Astrocyte of the cerebellum (primary cell): ENCODE data around the gene THAP7.
"Not testable (repeated sequence)": the region's sequence is repeated elsewhere in the genome, so short reads cannot be mapped to it uniquely, and the experiment has no call there.

Experiments used
- DNase-seq: peaks from one replicate; pipeline ENCODE4 v3.0.0-alpha.2; 2011; ENCODE audit warnings: low read depth
- H3K4me3 ChIP-seq: 2 replicates; pipeline ENCODE4 v1.5.1; 2011; ENCODE audit warnings: mild to moderate bottlenecking, low read depth, low read length, moderate library complexity
- in situ Hi-C: cut with HindIII; loops from 2 replicates; pipeline ENCODE4 v1.10.0; 2017; ENCODE audit warnings: low sequenced_read_pairs
- TF ChIP-seq, protein P1 (sequence below): IDR thresholded peaks from 2 replicates; pipeline ENCODE4 v1.5.1; 2012; ENCODE audit warnings: low read length, low read depth, moderate library complexity, mild to moderate bottlenecking; ENCODE audit errors: missing control alignments

THAP7 gene

DNA sequence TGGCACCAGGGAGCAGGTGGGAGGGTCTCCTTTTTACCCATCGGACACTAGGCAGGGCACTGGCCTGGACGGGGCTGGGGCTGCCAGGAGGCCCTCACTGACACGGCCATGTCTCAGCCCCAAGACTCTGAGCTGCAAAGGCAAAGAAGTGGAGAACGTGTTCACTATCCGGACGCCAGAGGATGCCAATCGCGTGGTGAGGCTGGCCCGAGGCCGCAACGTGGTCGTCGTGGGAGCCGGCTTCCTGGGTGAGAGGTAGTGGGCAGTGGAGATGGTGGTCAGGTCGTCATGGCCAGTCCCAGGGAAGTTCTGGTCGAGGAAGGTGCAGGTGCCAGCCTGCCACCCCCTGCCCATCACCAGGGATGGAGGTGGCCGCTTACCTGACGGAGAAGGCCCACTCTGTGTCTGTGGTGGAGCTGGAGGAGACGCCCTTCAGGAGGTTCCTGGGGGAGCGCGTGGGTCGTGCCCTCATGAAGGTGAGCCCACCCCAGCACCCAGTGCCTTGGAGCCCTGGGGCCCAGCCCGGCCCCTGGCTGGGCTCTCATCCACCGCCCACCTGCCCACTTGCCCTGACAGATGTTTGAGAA is 25.5 kb downstream of the THAP7 start:
- in situ Hi-C loops = no loop called here
- no peak for DNase-seq
- no peak overlapping the region for H3K4me3 ChIP-seq
- TF ChIP-seq, protein P1, sequence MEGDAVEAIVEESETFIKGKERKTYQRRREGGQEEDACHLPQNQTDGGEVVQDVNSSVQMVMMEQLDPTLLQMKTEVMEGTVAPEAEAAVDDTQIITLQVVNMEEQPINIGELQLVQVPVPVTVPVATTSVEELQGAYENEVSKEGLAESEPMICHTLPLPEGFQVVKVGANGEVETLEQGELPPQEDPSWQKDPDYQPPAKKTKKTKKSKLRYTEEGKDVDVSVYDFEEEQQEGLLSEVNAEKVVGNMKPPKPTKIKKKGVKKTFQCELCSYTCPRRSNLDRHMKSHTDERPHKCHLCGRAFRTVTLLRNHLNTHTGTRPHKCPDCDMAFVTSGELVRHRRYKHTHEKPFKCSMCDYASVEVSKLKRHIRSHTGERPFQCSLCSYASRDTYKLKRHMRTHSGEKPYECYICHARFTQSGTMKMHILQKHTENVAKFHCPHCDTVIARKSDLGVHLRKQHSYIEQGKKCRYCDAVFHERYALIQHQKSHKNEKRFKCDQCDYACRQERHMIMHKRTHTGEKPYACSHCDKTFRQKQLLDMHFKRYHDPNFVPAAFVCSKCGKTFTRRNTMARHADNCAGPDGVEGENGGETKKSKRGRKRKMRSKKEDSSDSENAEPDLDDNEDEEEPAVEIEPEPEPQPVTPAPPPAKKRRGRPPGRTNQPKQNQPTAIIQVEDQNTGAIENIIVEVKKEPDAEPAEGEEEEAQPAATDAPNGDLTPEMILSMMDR = no peak

DNA sequence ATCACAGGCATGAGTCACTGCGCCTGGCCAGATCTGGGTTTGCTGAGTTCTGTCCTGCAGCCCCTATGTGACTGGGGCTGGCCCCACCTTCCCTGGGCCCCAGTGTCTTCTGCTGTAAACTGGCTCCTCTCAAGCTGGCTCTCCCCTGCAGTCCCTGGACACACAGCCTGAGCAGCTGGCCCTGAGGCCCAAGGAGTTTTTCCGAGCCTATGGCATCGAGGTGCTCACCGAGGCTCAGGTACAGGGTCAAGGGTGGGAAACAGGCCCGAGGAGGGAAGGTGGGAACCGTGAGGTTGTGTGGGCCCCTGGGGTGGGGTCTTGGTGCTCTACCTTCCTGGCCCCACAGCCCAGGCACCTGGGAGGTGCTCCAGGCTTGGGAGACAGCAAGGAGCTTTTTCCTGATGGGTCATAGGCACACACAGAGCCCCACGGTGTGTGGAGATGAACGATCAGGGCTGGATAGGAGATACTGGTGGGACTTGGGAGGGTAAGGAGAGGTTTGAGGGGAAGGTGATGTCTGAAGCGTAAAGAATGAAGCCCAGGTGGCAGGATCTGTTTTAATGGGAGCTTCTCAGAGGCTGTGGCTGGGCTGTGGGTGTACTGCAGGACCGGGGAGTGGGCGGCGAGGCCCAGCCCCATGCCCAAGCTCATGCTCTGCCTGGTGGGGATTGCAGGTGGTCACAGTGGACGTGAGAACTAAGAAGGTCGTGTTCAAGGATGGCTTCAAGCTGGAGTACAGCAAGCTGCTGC is 26.2 kb downstream of the THAP7 start:
- TF ChIP-seq, protein P1 = no peak
- no peak overlapping the region for H3K4me3 ChIP-seq
- in situ Hi-C loops = no loop called here
- DNase-seq = no peak

DNA sequence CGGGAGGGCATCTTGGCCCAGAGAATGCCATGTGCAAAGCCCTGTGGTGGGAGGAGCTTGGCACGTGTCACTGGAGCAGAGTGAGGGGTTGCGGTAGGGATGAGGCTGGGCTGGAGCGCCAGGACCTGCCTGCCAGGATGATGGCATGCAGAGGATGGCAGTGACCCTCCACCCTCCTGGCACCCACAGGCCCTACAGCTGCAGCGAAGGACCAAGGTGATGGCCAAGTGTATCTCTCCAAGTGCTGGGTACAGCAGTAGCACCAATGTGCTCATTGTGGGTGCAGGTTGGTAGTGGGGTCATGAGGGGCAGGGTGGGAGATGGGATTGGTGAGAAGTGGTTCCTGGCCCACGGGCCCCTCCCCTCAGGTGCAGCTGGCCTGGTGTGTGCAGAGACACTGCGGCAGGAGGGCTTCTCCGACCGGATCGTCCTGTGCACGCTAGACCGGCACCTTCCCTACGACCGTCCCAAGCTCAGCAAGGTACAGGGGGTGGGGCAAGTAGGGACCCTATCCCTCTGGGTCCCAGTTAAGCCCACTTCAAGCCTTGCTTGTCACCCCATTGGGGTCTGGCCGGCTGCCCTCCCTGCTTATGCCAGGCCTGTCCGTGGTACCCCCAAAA is 27.5 kb downstream of the THAP7 start:
- in situ Hi-C loops = no loop called here
- H3K4me3 ChIP-seq = no peak overlapping the region
- DNase-seq = no peak
- TF ChIP-seq, protein P1 = no peak

DNA sequence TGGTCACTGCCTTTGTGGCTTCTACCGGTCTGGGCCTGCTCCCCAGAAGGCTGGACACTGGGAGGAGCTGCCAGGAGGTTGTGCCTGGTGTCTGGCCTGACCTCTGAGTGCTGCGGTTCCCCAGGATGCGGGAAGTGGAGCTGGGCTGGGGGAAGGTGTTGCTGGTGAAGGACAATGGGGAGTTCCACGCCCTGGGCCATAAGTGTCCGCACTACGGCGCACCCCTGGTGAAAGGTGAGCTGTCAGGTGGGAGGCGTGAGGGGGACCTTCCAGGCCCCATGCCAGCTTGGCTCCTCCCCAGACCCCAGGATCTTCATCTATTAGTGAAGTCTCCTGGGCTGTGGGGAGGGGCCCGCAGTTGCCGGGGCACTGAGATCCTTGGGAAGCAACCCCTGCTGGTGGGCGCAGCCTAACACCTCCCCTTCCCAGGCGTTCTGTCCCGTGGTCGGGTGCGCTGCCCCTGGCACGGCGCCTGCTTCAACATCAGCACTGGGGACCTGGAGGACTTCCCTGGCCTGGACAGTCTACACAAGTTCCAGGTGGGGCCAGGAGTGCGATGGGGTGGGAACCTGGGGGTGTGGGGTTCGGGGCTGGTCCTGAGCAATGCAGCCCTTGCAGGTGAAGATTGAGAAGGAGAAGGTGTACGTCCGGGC is 28.2 kb downstream of the THAP7 start:
- TF ChIP-seq, protein P1 = no peak
- no peak for DNase-seq
- no peak overlapping the region for H3K4me3 ChIP-seq
- in situ Hi-C loops = no loop called here

DNA sequence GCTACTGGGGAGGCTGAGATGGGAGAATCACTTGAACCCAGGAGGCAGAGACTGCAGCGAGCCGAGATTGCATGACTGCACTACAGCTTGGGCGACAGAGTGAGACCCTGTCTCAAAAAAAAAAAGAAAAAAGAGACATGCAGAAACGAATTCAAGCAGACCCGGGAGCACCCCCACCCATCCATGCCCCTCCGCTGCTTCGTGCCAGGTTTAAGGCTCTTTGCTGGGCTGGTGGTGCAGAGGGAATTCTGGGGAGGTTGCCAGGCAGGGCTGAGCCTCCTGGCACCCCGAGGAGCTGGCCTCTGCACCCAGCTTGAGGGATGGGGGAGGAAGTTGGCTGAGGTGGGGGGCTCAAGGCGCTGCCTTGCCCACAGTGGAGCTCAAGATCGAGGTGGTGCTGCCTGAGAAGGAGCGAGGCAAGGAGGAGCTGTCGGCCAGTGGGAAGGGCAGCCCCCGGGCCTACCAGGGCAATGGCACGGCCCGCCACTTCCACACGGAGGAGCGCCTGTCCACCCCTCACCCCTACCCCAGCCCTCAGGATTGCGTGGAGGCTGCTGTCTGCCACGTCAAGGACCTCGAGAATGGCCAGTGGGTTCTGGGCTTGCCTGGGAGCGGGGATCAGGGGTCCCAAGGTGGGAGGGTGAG is 28.9 kb downstream of the THAP7 start:
- no peak for DNase-seq
- TF ChIP-seq, protein P1 = no peak
- in situ Hi-C loops = no loop called here
- no peak overlapping the region for H3K4me3 ChIP-seq

DNA sequence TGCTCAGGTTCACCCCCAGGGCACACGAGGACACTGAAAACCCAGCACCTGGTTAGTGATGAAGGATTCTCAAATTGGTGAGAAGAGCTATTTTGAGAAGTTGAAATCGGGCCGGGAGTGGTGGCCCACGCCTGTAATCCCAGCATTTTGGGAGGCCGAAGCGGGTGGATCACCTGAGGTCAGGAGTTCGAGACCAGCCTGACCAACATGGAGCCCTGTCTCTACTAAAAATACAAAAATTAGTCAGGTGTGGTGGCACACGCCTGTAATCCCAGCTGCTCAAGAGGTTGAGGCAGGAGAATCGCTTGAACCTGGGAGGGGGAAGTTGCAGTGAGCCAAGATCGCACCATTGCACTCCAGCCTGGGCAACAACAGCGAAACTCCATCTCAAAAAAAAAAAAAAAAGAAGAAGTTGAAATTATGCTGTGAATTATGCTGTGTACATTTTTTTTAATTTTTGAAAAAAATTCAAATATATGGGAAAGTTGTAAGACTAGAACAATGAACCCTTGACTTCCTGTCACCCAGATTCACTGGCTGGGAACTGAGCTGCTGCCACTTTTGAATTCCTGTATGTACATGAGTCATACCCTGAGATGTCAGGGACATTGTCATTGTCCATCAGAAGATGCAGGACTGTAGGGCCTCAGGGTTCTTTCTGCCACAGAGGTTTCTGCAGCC is 29.8 kb downstream of the THAP7 start:
- in situ Hi-C loops, DNase-seq, H3K4me3 ChIP-seq: not testable (repeated sequence)
